Vagina (tissue), 2 donors: ENCODE data around the gene CUEDC2. TPM values are rescaled to one million over a fixed set of nuclear protein-coding genes. Genes with fewer than 3 reads are reported as not detected.
A peak's percentile ranks its signal among the peaks of the same experiment; 100 is the strongest.

ENCODE experiments used
- DNase-seq, 2 donors: peaks; one replicate each; pipeline ENCODE4 v3.0.0-alpha.2; 2017; ENCODE audit errors: extremely low spot score in 2 of 2
- H3K27ac ChIP-seq: fragments of 200-600 bp; sonication (generic); one replicate; pipeline ENCODE4 v1.5.1; 2019
- H3K27me3 ChIP-seq: fragments of 200-600 bp; sonication (generic); one replicate; pipeline ENCODE4 v1.5.1; 2019
- H3K36me3 ChIP-seq, 2 donors: fragments of 200-600 bp; sonication (generic); one replicate each; pipeline ENCODE4 v1.5.1; 2017 to 2019
- H3K4me1 ChIP-seq: fragments of 200-600 bp; sonication (generic); one replicate; pipeline ENCODE4 v1.5.1; 2019
- H3K4me3 ChIP-seq, 2 donors: fragments of 200-600 bp; sonication (generic); 1 replicate in 1 of 2; 2 replicates in 1 of 2; pipeline ENCODE4 v1.5.1; 2016 to 2019
- H3K9me3 ChIP-seq: fragments of 200-600 bp; sonication (generic); one replicate; pipeline ENCODE4 v1.5.1; 2019
- POLR2A ChIP-seq, 2 donors: fragments of 450-650 bp; IDR thresholded peaks; one replicate each; pipeline ENCODE4 v1.6.1; 2017; ENCODE audit warnings: antibody characterized with exemption in 2 of 2, mild to moderate bottlenecking in 2 of 2, moderate library complexity in 2 of 2
- POLR2AphosphoS5 ChIP-seq, 2 donors: sonication (generic); formaldehyde crosslinking; IDR thresholded peaks; one replicate each; pipeline ENCODE4 v1.9.0; 2017; ENCODE audit warnings: antibody characterized with exemption in 2 of 2, mild to moderate bottlenecking in 2 of 2, low read depth in 1 of 2; ENCODE audit not compliant: insufficient read depth in 1 of 2
- intact Hi-C: fragments of 100-400 bp; cut with DNase I; formaldehyde crosslinking; loops from one replicate; pipeline ENCODE4 v1.15.1; 2023
- microRNA counts, 2 donors: library from miRNA; unstranded; fragments of <30 nt; microRNA quantifications; one replicate each; lab custom pipeline; 2016 to 2017
- microRNA-seq: library from miRNA; unstranded; fragments of <30 nt; microRNA quantifications from one replicate; pipeline ENCODE4, GENCODE V29; 2017; ENCODE audit warnings: borderline number of aligned reads, borderline replicate concordance
- small RNA-seq: library from RNA; depleted of rRNA; stranded (forward); fragments of <200 nt; gene quantifications from one replicate; pipeline ENCODE3, GENCODE V24; 2016
- total RNA-seq: library from RNA; depleted of rRNA; stranded (reverse); fragments of >200 nt; gene quantifications from one replicate; pipeline ENCODE4 v1.2.3, GENCODE V29; 2016
- TF ChIP-seq, protein P1 (sequence below), 3 experiments: fragments of 450-650 bp in 2 of 3; fragments of 200-600 bp in 1 of 3; sonication (generic) in 1 of 3; IDR thresholded peaks; one replicate each; pipeline ENCODE4 v1.5.1; 2017 to 2019; ENCODE audit warnings: antibody characterized with exemption in 3 of 3, mild to moderate bottlenecking in 2 of 3, moderate library complexity in 2 of 3

Gene CUEDC2
- total RNA-seq, 1 donor from 2014 or later = 52.1 TPM

DNA sequence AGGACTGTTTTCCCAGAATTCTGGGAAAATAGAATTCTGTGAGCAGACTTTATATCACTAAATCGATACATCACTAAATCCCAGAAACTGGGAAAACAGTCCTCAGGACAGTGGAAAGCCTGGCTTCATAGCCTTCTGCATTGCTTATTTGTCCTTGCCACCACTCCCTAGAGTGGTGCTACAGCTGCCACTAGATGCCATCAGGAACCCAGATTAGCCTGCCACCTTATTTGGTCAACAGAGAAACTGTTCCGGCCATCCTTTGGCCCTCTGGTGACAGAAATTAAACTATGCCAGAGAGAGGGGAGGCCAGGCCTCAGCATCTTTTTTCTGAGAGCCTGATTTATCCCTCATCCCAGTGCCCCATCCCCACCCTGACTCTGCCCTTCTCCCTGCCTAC lies 56.5 kb downstream of the CUEDC2 start:
- TF ChIP-seq POLR2A (IDR thresholded peaks at IDR 0.05) (no peak), POLR2AphosphoS5 (IDR thresholded peaks at IDR 0.05; ENCODE audit: insufficient read depth in 1 of 2, low read depth in 1 of 2) (no peak)
- TF ChIP-seq, protein P1, sequence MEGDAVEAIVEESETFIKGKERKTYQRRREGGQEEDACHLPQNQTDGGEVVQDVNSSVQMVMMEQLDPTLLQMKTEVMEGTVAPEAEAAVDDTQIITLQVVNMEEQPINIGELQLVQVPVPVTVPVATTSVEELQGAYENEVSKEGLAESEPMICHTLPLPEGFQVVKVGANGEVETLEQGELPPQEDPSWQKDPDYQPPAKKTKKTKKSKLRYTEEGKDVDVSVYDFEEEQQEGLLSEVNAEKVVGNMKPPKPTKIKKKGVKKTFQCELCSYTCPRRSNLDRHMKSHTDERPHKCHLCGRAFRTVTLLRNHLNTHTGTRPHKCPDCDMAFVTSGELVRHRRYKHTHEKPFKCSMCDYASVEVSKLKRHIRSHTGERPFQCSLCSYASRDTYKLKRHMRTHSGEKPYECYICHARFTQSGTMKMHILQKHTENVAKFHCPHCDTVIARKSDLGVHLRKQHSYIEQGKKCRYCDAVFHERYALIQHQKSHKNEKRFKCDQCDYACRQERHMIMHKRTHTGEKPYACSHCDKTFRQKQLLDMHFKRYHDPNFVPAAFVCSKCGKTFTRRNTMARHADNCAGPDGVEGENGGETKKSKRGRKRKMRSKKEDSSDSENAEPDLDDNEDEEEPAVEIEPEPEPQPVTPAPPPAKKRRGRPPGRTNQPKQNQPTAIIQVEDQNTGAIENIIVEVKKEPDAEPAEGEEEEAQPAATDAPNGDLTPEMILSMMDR (IDR thresholded peaks at IDR 0.05) = no peak
- H3K4me1 ChIP-seq = no peaks in the 10 kb centered on the region
- DNase-seq = no peak

DNA sequence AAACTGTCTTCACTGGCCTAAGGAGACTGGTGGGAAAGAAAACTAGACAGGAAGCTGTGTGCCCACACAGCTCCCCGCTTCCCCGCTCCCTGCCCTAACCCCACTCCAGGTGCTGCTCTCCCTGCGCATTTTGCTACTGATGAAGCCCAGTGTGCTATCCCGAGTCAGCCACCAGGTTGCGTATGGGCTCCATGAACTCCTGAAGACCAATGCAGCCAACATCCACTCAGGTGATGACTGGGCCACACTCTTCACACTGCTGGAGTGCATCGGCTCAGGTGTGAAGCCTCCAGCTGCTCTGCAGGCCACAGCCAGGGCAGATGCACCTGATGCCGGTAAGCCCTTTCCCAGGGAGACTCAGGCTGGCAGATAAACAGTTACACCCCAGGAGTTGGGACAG lies 57.1 kb downstream of the CUEDC2 start:
- Histone ChIP-seq H3K4me1 (no peaks in the 10 kb centered on the region), H3K27me3 (no peaks in the 10 kb centered on the region), H3K4me3 (no peak overlapping the region), H3K9me3 (no peaks in the 10 kb centered on the region), H3K27ac (no peak overlapping the region), H3K36me3 (peaks cover 3 to 86% of the 10 kb centered on the region in 2 donors)
- DNase-seq = no peak
- TF ChIP-seq POLR2AphosphoS5 (IDR thresholded peaks at IDR 0.05; ENCODE audit: insufficient read depth in 1 of 2, low read depth in 1 of 2) (no peak), POLR2A (IDR thresholded peaks at IDR 0.05) (no peak)
- TF ChIP-seq, protein P1 (IDR thresholded peaks at IDR 0.05) = no peak
- intact Hi-C loops = no loop called here

More for the DNA sequence above, 56.5 kb downstream of the CUEDC2 start:
- Histone ChIP-seq H3K36me3 (peaks cover 0 to 86% of the 10 kb centered on the region in 2 donors), H3K9me3 (no peaks in the 10 kb centered on the region), H3K4me3 (no peak overlapping the region), H3K27ac (no peak overlapping the region), H3K27me3 (no peaks in the 10 kb centered on the region)
- intact Hi-C loops = no loop called here

MicroRNAs within 50 kb of the gene (microRNA counts, 767-probe panel; counts per million panel counts)
- microRNA hsa-miR-146b-3p (lab: Ali Mortazavi, UCI) (238 to 261 counts per million in 2 donors), microRNA hsa-miR-146b-5p (lab: Ali Mortazavi, UCI) (238 to 261 counts per million in 2 donors)

Small RNAs within 50 kb of the gene (microRNA-seq; reads per million reads assigned to microRNA genes)
- 315 reads per million, percentile 65 among the genes with 10 or more reads in this experiment for gene MIR146B

Small RNAs within 50 kb of the gene (small RNA-seq; reads per million reads assigned to genes)
- gene MIR146B = 449 reads per million, percentile 98 among the genes with 10 or more reads in this experiment

Other genes with a start within 250 kb of the CUEDC2 start
- gene ELOVL3, start 206.3 kb downstream of the CUEDC2 start, total RNA-seq = not detected
- not detected for gene PITX3, start 191.1 kb downstream of the CUEDC2 start, total RNA-seq
- gene GBF1, start 187.0 kb downstream of the CUEDC2 start, total RNA-seq = 48.9 TPM
- gene NFKB2, start 36.9 kb downstream of the CUEDC2 start, total RNA-seq = 26.8 TPM
- 6.4 TPM for gene PSD, start 13.8 kb downstream of the CUEDC2 start, total RNA-seq
- 27.7 TPM for gene FBXL15, start 11.7 kb downstream of the CUEDC2 start, total RNA-seq
- gene C10orf95, start 19.0 kb upstream of the CUEDC2 start, total RNA-seq = not detected
- 74.2 TPM for gene ACTR1A, start 70.1 kb upstream of the CUEDC2 start, total RNA-seq
- gene SUFU, start 71.4 kb upstream of the CUEDC2 start, total RNA-seq = 12.5 TPM
- gene TRIM8, start 211.9 kb upstream of the CUEDC2 start, total RNA-seq = 126 TPM